PC-3 (cell line): ENCODE measurements around the gene ITSN1. TPM values are rescaled to one million over a fixed set of nuclear protein-coding genes. Genes with fewer than 3 reads are reported as not detected.

Source experiments
- ATAC-seq: fragments of 200-7000 bp; cut with Tn5 transposase; 2 replicates; pipeline ENCODE4 v1.9.1; 2020; ENCODE audit warnings: mild to moderate bottlenecking, moderate library complexity
- BruUV-seq: library from RNA; stranded (reverse); fragments of 400-500 nt; replicated peaks from 2 replicates; lab custom pipeline; 2021; lab: Mats Ljungman, UMichigan
- CTCF ChIA-PET: fragments of 300-600 bp; sonication (Branson Sonifier 250); formaldehyde crosslinking; loops from one replicate; lab custom pipeline; 2022; ENCODE audit warnings: antibody characterized with exemption; lab: Charles Lee
- POLR2A ChIA-PET: fragments of 300-600 bp; sonication (Branson Sonifier 250); formaldehyde crosslinking; loops from one replicate; lab custom pipeline; 2022; ENCODE audit warnings: antibody characterized with exemption; ENCODE audit not compliant: unreplicated experiment; lab: Charles Lee
- DNase-seq: peaks from one replicate; pipeline ENCODE4 v3.0.0-alpha.2; 2015
- H2AFZ ChIP-seq: fragments of 300-600 bp; sonication (generic); 2 replicates; pipeline ENCODE4 v1.6.0; 2016; ENCODE audit warnings: antibody characterized with exemption, low read length
- H3F3A ChIP-seq: fragments of 300-600 bp; sonication (generic); one replicate; pipeline ENCODE4 v1.6.0; 2017; ENCODE audit warnings: antibody characterized with exemption, low read length, control low read depth, mild to moderate bottlenecking; ENCODE audit not compliant: unreplicated experiment
- H3K27ac ChIP-seq: fragments of 300-600 bp; sonication (generic); 2 replicates; pipeline ENCODE4 v1.5.1; 2016; ENCODE audit warnings: mild to moderate bottlenecking, low read length
- H3K27me3 ChIP-seq: fragments of 300-600 bp; sonication (generic); 2 replicates; pipeline ENCODE4 v1.6.1; 2016; ENCODE audit warnings: low read length, mixed read lengths
- H3K36me3 ChIP-seq: fragments of 300-600 bp; sonication (generic); 2 replicates; pipeline ENCODE4 v1.6.1; 2016; ENCODE audit warnings: low read depth, mixed run types, low read length, mixed read lengths
- H3K4me1 ChIP-seq: fragments of 300-600 bp; sonication (generic); 2 replicates; pipeline ENCODE4 v1.5.1; 2016; ENCODE audit warnings: low read length; ENCODE audit not compliant: insufficient read depth
- H3K4me2 ChIP-seq: fragments of 300-600 bp; sonication (generic); 2 replicates; pipeline ENCODE4 v1.6.0; 2016; ENCODE audit warnings: low read length
- H3K4me3 ChIP-seq: fragments of 300-600 bp; sonication (generic); 2 replicates; pipeline ENCODE4 v1.5.1; 2016; ENCODE audit warnings: mild to moderate bottlenecking, low read length, mixed read lengths
- H3K79me2 ChIP-seq: fragments of 300-600 bp; sonication (generic); 2 replicates; pipeline ENCODE4 v1.6.1; 2017; ENCODE audit warnings: low read length, mixed read lengths
- H3K9ac ChIP-seq: fragments of 300-600 bp; sonication (generic); 2 replicates; pipeline ENCODE4 v1.6.0; 2016; ENCODE audit warnings: mild to moderate bottlenecking, low read length
- H3K9me2 ChIP-seq: fragments of 300-600 bp; sonication (generic); replicated peaks from 2 replicates; pipeline ENCODE4 v1.6.1; 2016; ENCODE audit warnings: mixed run types, low read length, mixed read lengths
- H3K9me3 ChIP-seq: fragments of 300-600 bp; sonication (generic); 2 replicates; pipeline ENCODE4 v1.6.1; 2016; ENCODE audit warnings: low read length, mixed read lengths
- H4K20me1 ChIP-seq: fragments of 300-600 bp; sonication (generic); 2 replicates; pipeline ENCODE4 v1.6.1; 2016; ENCODE audit warnings: low read length, mixed read lengths
- CTCF ChIP-seq: fragments of 300-600 bp; sonication (generic); conservative IDR thresholded peaks from 2 replicates; pipeline ENCODE4 v1.5.1; 2017; ENCODE audit warnings: antibody characterized with exemption, low read depth, mild to moderate bottlenecking, low read length
- EZH2 ChIP-seq: fragments of 300-600 bp; sonication (generic); IDR thresholded peaks from one replicate; pipeline ENCODE4 v1.6.1; 2017; ENCODE audit warnings: antibody characterized with exemption, mild to moderate bottlenecking, low read length; ENCODE audit not compliant: unreplicated experiment
- EZH2phosphoT487 ChIP-seq: fragments of 300-600 bp; sonication (generic); IDR thresholded peaks from 2 replicates; pipeline ENCODE4 v1.6.1; 2018; ENCODE audit warnings: mild to moderate bottlenecking, antibody characterized with exemption, low read length, borderline replicate concordance
- intact Hi-C: fragments of 100-400 bp; cut with micrococcal nuclease; formaldehyde crosslinking; loops from 2 replicates; pipeline ENCODE4 v1.9.0; 2023
- total RNA-seq: library from RNA; depleted of rRNA; stranded (reverse); fragments of >200 nt; gene quantifications from 2 replicates; pipeline ENCODE4 v1.2.3, GENCODE V29; 2014

The ITSN1 gene
- total RNA-seq, 1 experiment from 2014 or later = 45.6 TPM

- DNase-seq = no peak
- intact Hi-C loops = no loop called here
- Histone ChIP-seq H3K36me3 (no peaks in the 10 kb centered on the region; the same call in 1 of the 2 replicates), H3K4me2 (no peak overlapping the region), H4K20me1 (no peaks in the 10 kb centered on the region), H3F3A (no peaks in the 10 kb centered on the region), H3K27ac (no peak overlapping the region), H3K9ac (no peak overlapping the region), H3K9me3 (no peaks in the 10 kb centered on the region), H3K79me2 (no peaks in the 10 kb centered on the region), H2AFZ (no peak overlapping the region), H3K27me3 (no peaks in the 10 kb centered on the region), H3K4me1 (no peaks in the 10 kb centered on the region), H3K4me3 (no peak overlapping the region), H3K9me2 (no peaks in the 10 kb centered on the region)
- BruUV-seq = no TSS peak
- ChIA-PET CTCF (no interaction called here), POLR2A (no interaction called here)
- no peak for ATAC-seq
- TF ChIP-seq CTCF (no peak; the same call in 1 of the 2 replicates), EZH2 (no peak), EZH2phosphoT487 (no peak)
Observed at GRCh38 chr21:33821503-33822322, 179.4 kb downstream of the ITSN1 start.

GRCh38 chr21:33824156-33824941 is 182.0 kb downstream of the ITSN1 start:
- Histone ChIP-seq H4K20me1 (no peaks in the 10 kb centered on the region), H3K9me2 (no peaks in the 10 kb centered on the region), H3K27ac (no peak overlapping the region), H2AFZ (no peak overlapping the region), H3K4me3 (no peak overlapping the region), H3K27me3 (no peaks in the 10 kb centered on the region), H3K36me3 (no peaks in the 10 kb centered on the region; the same call in 1 of the 2 replicates), H3F3A (no peaks in the 10 kb centered on the region), H3K4me2 (no peak overlapping the region), H3K79me2 (no peaks in the 10 kb centered on the region), H3K9me3 (no peaks in the 10 kb centered on the region), H3K9ac (no peak overlapping the region), H3K4me1 (no peaks in the 10 kb centered on the region)
- DNase-seq = no peak
- no peak for ATAC-seq
- ChIA-PET CTCF (no interaction called here), POLR2A (no interaction called here)
- BruUV-seq = no TSS peak
- TF ChIP-seq EZH2phosphoT487 = no peak
- intact Hi-C loops = no loop called here

GRCh38 chr21:33825419-33825818 is 183.1 kb downstream of the ITSN1 start:
- Histone ChIP-seq H3K79me2 (no peaks in the 10 kb centered on the region), H3K27ac (no peak overlapping the region), H3K4me1 (no peaks in the 10 kb centered on the region), H3K9ac (no peak overlapping the region), H2AFZ (no peak overlapping the region), H3K9me3 (no peaks in the 10 kb centered on the region), H3F3A (no peaks in the 10 kb centered on the region), H3K9me2 (no peaks in the 10 kb centered on the region), H4K20me1 (no peaks in the 10 kb centered on the region), H3K36me3 (no peaks in the 10 kb centered on the region; the same call in 1 of the 2 replicates), H3K4me2 (no peak overlapping the region), H3K4me3 (no peak overlapping the region), H3K27me3 (no peaks in the 10 kb centered on the region)
- BruUV-seq = no TSS peak
- DNase-seq = no peak
- TF ChIP-seq EZH2phosphoT487 = no peak
- TF ChIP-seq CTCF = no peak
- TF ChIP-seq EZH2 = no peak
- ChIA-PET CTCF (no interaction called here), POLR2A (no interaction called here)
- intact Hi-C loops = no loop called here
- ATAC-seq = no peak
